Neural crest cell (in vitro differentiated cells): Measurements from ENCODE around the gene GLS. TPM values are rescaled to one million over a fixed set of nuclear protein-coding genes. Genes with fewer than 3 reads are reported as not detected.

Experiments used
- DNase-seq: peaks from one replicate; pipeline ENCODE4 v3.0.0; 2021; ENCODE audit warnings: low read depth, mixed read lengths, low spot score
- H3K27ac Mint-ChIP-seq: one replicate; pipeline ENCODE4 v1.8.0; 2021; ENCODE audit warnings: mild to moderate bottlenecking, mixed read lengths; ENCODE audit not compliant: unreplicated experiment
- H3K27me3 Mint-ChIP-seq: 2 replicates; pipeline ENCODE4 v1.8.0; 2021; ENCODE audit warnings: low read depth, mild to moderate bottlenecking, mixed read lengths
- H3K36me3 Mint-ChIP-seq: 2 replicates; pipeline ENCODE4 v1.8.0; 2021; ENCODE audit warnings: low read depth, mild to moderate bottlenecking, mixed read lengths
- H3K4me1 Mint-ChIP-seq: 2 replicates; pipeline ENCODE4 v1.8.0; 2021; ENCODE audit warnings: mixed read lengths
- H3K4me3 Mint-ChIP-seq: one replicate; pipeline ENCODE4 v1.8.0; 2021; ENCODE audit warnings: mild to moderate bottlenecking, mixed read lengths
- H3K9me3 Mint-ChIP-seq: 2 replicates; pipeline ENCODE4 v1.8.0; 2021; ENCODE audit warnings: mixed read lengths
- total RNA-seq: library from RNA; stranded (reverse); gene quantifications from 2 replicates; pipeline ENCODE4 v1.2.1, GENCODE V29; 2021
- TF ChIP-seq, protein P1 (sequence below): fragments of 200-600 bp; sonication (generic); conservative IDR thresholded peaks from 2 replicates; pipeline ENCODE4 v1.5.0; 2021; ENCODE audit warnings: antibody characterized with exemption, mild to moderate bottlenecking

GLS gene
- total RNA-seq, 1 donor from 2014 or later = 85.6 TPM

DNA sequence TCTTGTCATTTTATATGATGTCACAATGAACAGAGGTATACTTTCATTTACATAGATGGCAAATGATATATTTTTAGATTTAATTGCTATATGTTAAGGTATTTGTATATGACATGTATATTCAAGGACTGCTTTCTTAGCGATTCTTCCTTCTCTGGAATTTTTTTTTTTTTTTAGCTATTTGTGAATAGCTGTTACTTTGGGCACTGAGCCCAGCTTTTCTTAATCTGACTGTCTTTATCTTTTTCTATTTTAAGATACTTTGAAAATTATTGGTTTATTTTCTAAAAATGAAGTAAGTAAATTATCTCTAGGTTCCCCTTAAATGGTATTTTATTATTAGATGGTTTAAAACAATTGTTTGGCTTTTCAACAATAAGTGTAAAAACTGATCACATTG, 4.0 kb upstream of the GLS start:
- TF ChIP-seq, protein P1, sequence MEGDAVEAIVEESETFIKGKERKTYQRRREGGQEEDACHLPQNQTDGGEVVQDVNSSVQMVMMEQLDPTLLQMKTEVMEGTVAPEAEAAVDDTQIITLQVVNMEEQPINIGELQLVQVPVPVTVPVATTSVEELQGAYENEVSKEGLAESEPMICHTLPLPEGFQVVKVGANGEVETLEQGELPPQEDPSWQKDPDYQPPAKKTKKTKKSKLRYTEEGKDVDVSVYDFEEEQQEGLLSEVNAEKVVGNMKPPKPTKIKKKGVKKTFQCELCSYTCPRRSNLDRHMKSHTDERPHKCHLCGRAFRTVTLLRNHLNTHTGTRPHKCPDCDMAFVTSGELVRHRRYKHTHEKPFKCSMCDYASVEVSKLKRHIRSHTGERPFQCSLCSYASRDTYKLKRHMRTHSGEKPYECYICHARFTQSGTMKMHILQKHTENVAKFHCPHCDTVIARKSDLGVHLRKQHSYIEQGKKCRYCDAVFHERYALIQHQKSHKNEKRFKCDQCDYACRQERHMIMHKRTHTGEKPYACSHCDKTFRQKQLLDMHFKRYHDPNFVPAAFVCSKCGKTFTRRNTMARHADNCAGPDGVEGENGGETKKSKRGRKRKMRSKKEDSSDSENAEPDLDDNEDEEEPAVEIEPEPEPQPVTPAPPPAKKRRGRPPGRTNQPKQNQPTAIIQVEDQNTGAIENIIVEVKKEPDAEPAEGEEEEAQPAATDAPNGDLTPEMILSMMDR = no peak
- peaks cover 7% of the 10 kb centered on the region for H3K4me1 Mint-ChIP-seq
- H3K27me3 Mint-ChIP-seq = no peaks in the 10 kb centered on the region
- H3K4me3 Mint-ChIP-seq = no peak overlapping the region
- no peak for DNase-seq
- H3K9me3 Mint-ChIP-seq = no peaks in the 10 kb centered on the region
- no peak overlapping the region for H3K27ac Mint-ChIP-seq
- H3K36me3 Mint-ChIP-seq = no peaks in the 10 kb centered on the region

GRCh38 chr2:190877436-190877835, 3.2 kb upstream of the GLS start:
- H3K27ac Mint-ChIP-seq = no peak overlapping the region
- H3K4me3 Mint-ChIP-seq = peak overlapping the region; percentile 23
- H3K27me3 Mint-ChIP-seq = no peaks in the 10 kb centered on the region
- DNase-seq = no peak
- H3K4me1 Mint-ChIP-seq = peaks cover 14% of the 10 kb centered on the region
- TF ChIP-seq, protein P1 = no peak
- no peaks in the 10 kb centered on the region for H3K9me3 Mint-ChIP-seq
- H3K36me3 Mint-ChIP-seq = no peaks in the 10 kb centered on the region

DNA sequence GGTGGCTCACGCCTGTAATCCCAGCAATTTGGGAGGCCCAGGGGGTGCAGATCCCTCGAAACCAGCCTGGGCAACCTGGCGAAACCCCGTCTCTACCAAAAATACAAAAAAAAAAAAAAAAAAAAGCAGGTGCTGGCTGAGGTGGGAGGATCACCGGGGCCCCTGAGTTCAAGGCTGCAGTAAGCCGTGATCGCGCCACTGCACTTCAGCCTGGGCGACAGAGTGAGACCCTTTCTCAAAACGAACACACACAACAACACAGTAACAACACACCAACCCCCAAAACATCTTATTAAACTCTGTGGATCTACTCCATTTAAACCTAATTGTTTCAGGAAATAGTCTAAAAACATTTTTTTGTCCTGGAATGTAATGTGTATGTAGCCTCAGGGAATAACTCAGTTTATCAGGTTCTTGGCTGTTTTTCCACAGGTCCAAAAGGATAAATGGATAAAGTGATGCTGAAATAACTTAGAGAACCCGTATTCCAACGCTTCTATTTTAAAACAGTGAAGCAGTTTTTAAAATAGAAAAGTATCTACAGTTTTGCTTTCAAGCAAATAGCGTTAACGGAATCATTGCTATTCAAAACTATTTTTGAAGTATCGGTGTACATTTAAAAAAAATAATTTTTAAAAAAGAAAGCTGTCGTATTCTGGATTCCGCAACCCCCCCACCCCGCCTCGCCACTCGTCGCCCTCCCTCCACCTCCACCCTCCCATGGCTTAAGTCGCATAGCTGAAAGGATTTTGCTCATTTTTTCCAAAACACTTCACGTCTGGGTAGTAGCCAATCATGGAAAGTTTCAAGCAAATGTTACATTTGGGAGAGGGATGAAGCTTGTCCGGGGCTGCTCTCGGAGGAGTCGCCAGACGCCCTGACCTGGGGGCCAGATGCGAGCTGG, 895 bp upstream of the GLS start:
- Mint-ChIP-seq H3K27me3 (no peaks in the 10 kb centered on the region), H3K9me3 (no peaks in the 10 kb centered on the region), H3K4me3 (peak overlapping the region; percentile 100), H3K4me1 (peaks cover 35% of the 10 kb centered on the region), H3K27ac (peak overlapping the region; percentile 83), H3K36me3 (no peaks in the 10 kb centered on the region)
- TF ChIP-seq, protein P1 = no peak
- DNase-seq = no peak

DNA sequence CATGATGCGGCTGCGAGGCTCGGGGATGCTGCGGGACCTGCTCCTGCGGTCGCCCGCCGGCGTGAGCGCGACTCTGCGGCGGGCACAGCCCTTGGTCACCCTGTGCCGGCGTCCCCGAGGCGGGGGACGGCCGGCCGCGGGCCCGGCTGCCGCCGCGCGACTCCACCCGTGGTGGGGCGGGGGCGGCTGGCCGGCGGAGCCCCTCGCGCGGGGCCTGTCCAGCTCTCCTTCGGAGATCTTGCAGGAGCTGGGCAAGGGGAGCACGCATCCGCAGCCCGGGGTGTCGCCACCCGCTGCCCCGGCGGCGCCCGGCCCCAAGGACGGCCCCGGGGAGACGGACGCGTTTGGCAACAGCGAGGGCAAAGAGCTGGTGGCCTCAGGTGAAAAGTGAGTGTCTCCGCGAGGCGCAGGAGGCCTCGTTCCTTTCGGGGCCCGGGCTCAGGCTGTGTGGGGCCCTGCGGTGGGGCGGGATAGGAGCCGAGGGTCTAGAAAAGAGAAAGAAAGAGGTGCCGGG, 520 bp downstream of the GLS start:
- TF ChIP-seq, protein P1 = no peak
- Mint-ChIP-seq H3K27ac (peak overlapping the region; percentile 52), H3K27me3 (no peaks in the 10 kb centered on the region), H3K36me3 (no peaks in the 10 kb centered on the region), H3K9me3 (no peaks in the 10 kb centered on the region), H3K4me1 (peaks cover 35% of the 10 kb centered on the region), H3K4me3 (peak overlapping the region; percentile 100)
- DNase-seq = no peak

DNA sequence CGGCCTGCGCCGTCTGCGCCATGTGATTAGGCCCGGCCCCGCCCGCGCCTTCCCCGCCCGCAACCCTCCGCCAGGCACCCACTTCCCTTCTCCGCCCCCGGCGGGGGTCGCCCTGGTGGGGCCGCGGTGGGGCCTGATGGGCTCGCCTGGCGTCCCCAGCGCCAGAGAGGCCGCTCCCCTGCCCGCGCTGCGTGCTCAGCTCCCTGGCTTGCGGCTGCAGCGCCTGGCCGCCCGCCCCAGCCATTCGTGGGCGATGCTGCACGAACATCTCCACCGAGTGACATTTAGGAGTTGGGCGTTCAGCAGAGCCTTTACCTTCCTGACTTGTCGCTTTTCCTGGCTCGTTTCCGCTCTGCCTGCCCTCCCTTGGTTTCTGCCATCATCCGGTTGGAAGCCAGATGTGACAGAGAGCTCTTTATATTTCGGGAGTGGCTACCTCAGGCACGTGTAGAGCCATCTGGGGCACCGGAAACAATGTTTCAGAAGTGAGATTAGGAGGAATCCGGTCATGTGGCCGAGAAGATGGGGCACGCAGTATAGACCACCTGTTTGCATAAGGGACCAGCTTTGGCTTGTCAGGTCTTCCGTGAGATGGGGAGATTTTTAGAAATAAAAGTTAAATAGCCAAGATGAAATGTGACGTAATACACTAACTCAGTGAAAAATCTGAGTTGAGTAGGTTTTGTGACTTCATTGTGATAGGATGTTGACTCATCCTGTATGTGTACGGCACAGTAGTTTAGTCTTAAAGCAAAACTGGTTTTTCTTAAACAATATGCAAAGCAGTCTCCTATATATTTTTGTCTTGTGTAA, 1.2 kb downstream of the GLS start:
- peak overlapping the region; percentile 95 for H3K27ac Mint-ChIP-seq
- H3K27me3 Mint-ChIP-seq = no peaks in the 10 kb centered on the region
- H3K4me3 Mint-ChIP-seq = peak overlapping the region; percentile 92
- TF ChIP-seq, protein P1 = no peak
- peaks cover 35% of the 10 kb centered on the region for H3K4me1 Mint-ChIP-seq
- peak; percentile 54 for DNase-seq
- no peaks in the 10 kb centered on the region for H3K9me3 Mint-ChIP-seq
- H3K36me3 Mint-ChIP-seq = no peaks in the 10 kb centered on the region
